BJ (cell line): ENCODE results near the gene LDB2. TPM values are rescaled to one million over a fixed set of nuclear protein-coding genes. Genes with fewer than 3 reads are reported as not detected.

Experiments used
- CTCF ChIA-PET: fragments of 350-600 bp; formaldehyde crosslinking; extraction: SDS; loops from one replicate; lab custom pipeline; 2021; ENCODE audit warnings: antibody characterized with exemption, inconsistent platforms; lab: Yijun Ruan, JAX
- POLR2A ChIA-PET: fragments of 300-600 bp; sonication (Branson Sonifier 250); formaldehyde crosslinking; extraction: SDS; loops from one replicate; lab custom pipeline; 2021; ENCODE audit warnings: antibody characterized with exemption; lab: Charles Lee
- DNase-seq: peaks from one replicate; pipeline ENCODE4 v3.0.0-alpha.2; 2011; ENCODE audit warnings: low read depth
- H3K27me3 ChIP-seq: 2 replicates; pipeline ENCODE4 v1.6.0; 2011; ENCODE audit warnings: low read length; ENCODE audit not compliant: control insufficient read depth, insufficient read depth
- H3K36me3 ChIP-seq: 2 replicates; pipeline ENCODE4 v1.5.1; 2011; ENCODE audit warnings: low read length; ENCODE audit not compliant: control insufficient read depth, insufficient read depth
- H3K4me3 ChIP-seq: 2 replicates; pipeline ENCODE4 v1.5.1; 2011; ENCODE audit warnings: low read depth, mild to moderate bottlenecking, control low read depth, low read length
- CTCF ChIP-seq: IDR thresholded peaks from 2 replicates; pipeline ENCODE4 v1.5.1; 2011; ENCODE audit warnings: low read depth, mild to moderate bottlenecking, control low read depth, inconsistent platforms, low read length, moderate library complexity; ENCODE audit not compliant: insufficient read depth
- polyA plus RNA-seq: library from polyadenylated mRNA; depleted of rRNA; stranded (reverse); fragments of >200 nt; gene quantifications from 2 replicates; pipeline ENCODE4 v1.2.3, GENCODE V29; 2011

Gene LDB2
- polyA plus RNA-seq, 1 experiment = 79.7 TPM

GRCh38 chr4:16707874-16708273 is 190.6 kb downstream of the LDB2 start:
- Histone ChIP-seq H3K36me3 (no peaks in the 10 kb centered on the region), H3K27me3 (no peaks in the 10 kb centered on the region), H3K4me3 (no peak overlapping the region)
- POLR2A ChIA-PET = interaction anchor here (0.5 kb wide), 1 partner anchor 9 kb away, joined by 3 read pairs; no protein-coding TSS in a partner anchor
- no peak for DNase-seq
- CTCF ChIA-PET = interaction anchor here (0.9 to 1.4 kb wide), 3 partner anchors 8 to 21 kb away, joined by 3 read pairs; no protein-coding TSS in a partner anchor
- TF ChIP-seq CTCF = no peak

DNA sequence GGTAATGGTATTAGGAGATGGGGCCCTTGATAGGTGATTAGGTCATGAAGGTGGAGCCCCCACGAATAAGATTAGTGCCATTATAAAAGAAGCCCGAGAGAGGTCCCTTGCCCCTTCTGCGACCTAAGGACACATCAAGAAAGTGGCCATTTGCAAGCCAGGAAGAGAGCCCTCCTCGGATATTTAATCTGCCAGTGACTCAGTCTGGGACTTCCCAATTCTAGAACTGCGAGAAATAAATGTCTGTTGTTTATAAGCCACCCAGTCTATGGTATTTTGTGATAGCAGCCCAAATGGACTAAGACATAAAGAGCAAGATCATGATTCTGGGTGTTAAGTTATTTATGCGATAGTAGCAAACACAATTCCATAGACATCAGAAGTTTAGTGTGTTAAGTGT is 192.2 kb downstream of the LDB2 start:
- Histone ChIP-seq H3K36me3 (no peaks in the 10 kb centered on the region), H3K27me3 (no peaks in the 10 kb centered on the region), H3K4me3 (no peak overlapping the region)
- CTCF ChIA-PET = no interaction called here
- TF ChIP-seq CTCF = no peak
- DNase-seq = no peak
- POLR2A ChIA-PET = no interaction called here

GRCh38 chr4:16705341-16705740 is 193.1 kb downstream of the LDB2 start:
- Histone ChIP-seq H3K27me3 (no peaks in the 10 kb centered on the region), H3K36me3 (no peaks in the 10 kb centered on the region), H3K4me3 (no peak overlapping the region)
- DNase-seq = no peak
- ChIA-PET CTCF (interaction anchor here (0.6 to 1.0 kb wide), 2 partner anchors 13 to 42 kb away, joined by 3 to 4 read pairs; no protein-coding TSS in a partner anchor), POLR2A (no interaction called here)
- TF ChIP-seq CTCF = no peak

GRCh38 chr4:16704489-16704888 is 194.0 kb downstream of the LDB2 start:
- no peak for TF ChIP-seq CTCF
- CTCF ChIA-PET = interaction anchor here (1.0 kb wide), 2 partner anchors 12 to 13 kb away, joined by 3 to 4 read pairs; no protein-coding TSS in a partner anchor
- DNase-seq = no peak

DNA sequence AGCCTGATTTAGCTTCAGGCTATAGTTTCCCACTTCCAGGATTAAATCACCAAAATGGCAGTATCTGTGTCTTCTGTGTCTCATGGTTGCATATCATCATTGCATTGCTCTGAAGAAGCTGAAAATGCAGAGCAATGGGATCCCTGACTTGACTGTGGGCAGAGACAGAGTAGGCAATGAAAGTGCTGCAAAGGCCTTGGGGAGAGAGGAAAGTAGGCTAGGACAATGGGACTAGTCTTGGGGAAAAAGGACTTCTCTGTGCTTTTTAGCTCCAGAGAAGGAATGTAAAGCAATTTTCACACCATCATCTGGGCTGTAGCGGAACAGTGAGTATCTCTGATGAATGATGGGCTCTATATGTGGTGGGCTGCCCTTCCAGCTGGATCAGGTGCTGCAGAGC is 202.5 kb downstream of the LDB2 start:
- H3K27me3 ChIP-seq = no peaks in the 10 kb centered on the region
- TF ChIP-seq CTCF = no peak
- no peak overlapping the region for H3K4me3 ChIP-seq
- H3K36me3 ChIP-seq = no peaks in the 10 kb centered on the region
- ChIA-PET CTCF (no interaction called here), POLR2A (no interaction called here)
- no peak for DNase-seq

More at GRCh38 chr4:16704489-16704888, 194.0 kb downstream of the LDB2 start:
- Histone ChIP-seq H3K4me3 (no peak overlapping the region), H3K36me3 (no peaks in the 10 kb centered on the region), H3K27me3 (no peaks in the 10 kb centered on the region)
- POLR2A ChIA-PET = no interaction called here
